Activated B cell treated with CpG ODN at 0.5 μM for 24 hours (primary cell): ENCODE measurements around the gene MAP2K6. TPM values are rescaled to one million over a fixed set of nuclear protein-coding genes. Genes with fewer than 3 reads are reported as not detected.

Experiments
- ATAC-seq: fragments of 200-7000 bp; cut with Tn5 transposase; one replicate; pipeline ENCODE4 v1.10.0; 2021; ENCODE audit warnings: low read depth, mild to moderate bottlenecking, moderate library complexity
- CTCF ChIA-PET: fragments of 350-600 bp; sonication (Branson Sonifier 250); formaldehyde crosslinking; loops from one replicate; lab custom pipeline; 2021; ENCODE audit warnings: antibody characterized with exemption; lab: Charles Lee
- POLR2A ChIA-PET: fragments of 350-600 bp; sonication (Branson Sonifier 250); formaldehyde crosslinking; loops from one replicate; lab custom pipeline; 2021; ENCODE audit warnings: antibody characterized with exemption; lab: Charles Lee
- DNase-seq: peaks from one replicate; pipeline ENCODE4 v3.0.0; 2022
- H3K27ac Mint-ChIP-seq: one replicate; pipeline ENCODE4 v1.8.0; 2020; ENCODE audit warnings: mixed read lengths
- H3K27me3 Mint-ChIP-seq: one replicate; pipeline ENCODE4 v1.8.0; 2021; ENCODE audit warnings: mixed read lengths
- H3K36me3 Mint-ChIP-seq: one replicate; pipeline ENCODE4 v1.8.0; 2021; ENCODE audit warnings: low read depth, mixed read lengths
- H3K4me1 Mint-ChIP-seq: one replicate; pipeline ENCODE4 v1.8.0; 2021; ENCODE audit warnings: mixed read lengths
- H3K4me3 Mint-ChIP-seq: one replicate; pipeline ENCODE4 v1.8.0; 2020; ENCODE audit warnings: mild to moderate bottlenecking, mixed read lengths
- H3K9me3 Mint-ChIP-seq: one replicate; pipeline ENCODE4 v1.8.0; 2020; ENCODE audit warnings: mixed read lengths
- CTCF ChIP-seq: fragments of 200-600 bp; IDR thresholded peaks from one replicate; pipeline ENCODE4 v1.8.0; 2022; ENCODE audit warnings: antibody characterized with exemption, mild to moderate bottlenecking
- intact Hi-C: fragments of 100-400 bp; cut with micrococcal nuclease; formaldehyde crosslinking; loops from one replicate; pipeline ENCODE4 v1.15.1; 2024
- total RNA-seq: library from RNA; stranded (reverse); gene quantifications from 2 replicates; pipeline ENCODE4 v1.2.3, GENCODE V29; 2022

MAP2K6 gene
- total RNA-seq, 1 donor from 2014 or later, result 2.9 TPM

- no peak for TF ChIP-seq CTCF
- ATAC-seq, result no peak
- Mint-ChIP-seq H3K9me3 (no peaks in the 10 kb centered on the region), H3K27me3 (no peaks in the 10 kb centered on the region), H3K36me3 (no peaks in the 10 kb centered on the region), H3K27ac (no peak overlapping the region), H3K4me1 (no peaks in the 10 kb centered on the region), H3K4me3 (no peak overlapping the region)
- no peak for DNase-seq
- ChIA-PET POLR2A (no interaction called here), CTCF (no interaction called here)
- intact Hi-C loops, result no loop called here
These were observed 7.6 kb upstream of the MAP2K6 start for GRCh38 chr17:69406941-69407340.

GRCh38 chr17:69407759-69408158 is 6.7 kb upstream of the MAP2K6 start:
- CTCF ChIA-PET, result no interaction called here
- Mint-ChIP-seq H3K4me3 (no peak overlapping the region), H3K27me3 (no peaks in the 10 kb centered on the region), H3K9me3 (no peaks in the 10 kb centered on the region), H3K27ac (no peak overlapping the region), H3K36me3 (no peaks in the 10 kb centered on the region), H3K4me1 (no peaks in the 10 kb centered on the region)
- no peak for TF ChIP-seq CTCF
- intact Hi-C loops, result no loop called here
- ATAC-seq (no peak), DNase-seq (no peak)
- POLR2A ChIA-PET, result no interaction called here

GRCh38 chr17:69410671-69411070 is 3.8 kb upstream of the MAP2K6 start:
- Mint-ChIP-seq H3K27me3 (no peaks in the 10 kb centered on the region), H3K4me3 (no peak overlapping the region), H3K27ac (no peak overlapping the region), H3K4me1 (no peaks in the 10 kb centered on the region), H3K9me3 (no peaks in the 10 kb centered on the region), H3K36me3 (no peaks in the 10 kb centered on the region)
- TF ChIP-seq CTCF, result no peak
- DNase-seq (no peak), ATAC-seq (no peak)
- intact Hi-C loops, result no loop called here
- ChIA-PET CTCF (no interaction called here), POLR2A (no interaction called here)

GRCh38 chr17:69411766-69412165 is 2.7 kb upstream of the MAP2K6 start:
- CTCF ChIA-PET, result no interaction called here
- TF ChIP-seq CTCF, result no peak
- intact Hi-C loops, result no loop called here

GRCh38 chr17:69412251-69412671 is 2.2 kb upstream of the MAP2K6 start:
- Mint-ChIP-seq H3K27me3 (no peaks in the 10 kb centered on the region), H3K4me3 (no peak overlapping the region), H3K4me1 (no peaks in the 10 kb centered on the region), H3K27ac (no peak overlapping the region), H3K9me3 (no peaks in the 10 kb centered on the region), H3K36me3 (no peaks in the 10 kb centered on the region)
- ChIA-PET POLR2A (no interaction called here), CTCF (no interaction called here)
- intact Hi-C loops, result no loop called here
- no peak for ATAC-seq
- TF ChIP-seq CTCF, result no peak
- no peak for DNase-seq

More at GRCh38 chr17:69411766-69412165, 2.7 kb upstream of the MAP2K6 start:
- POLR2A ChIA-PET, result interaction anchor here (0.7 kb wide), 1 partner anchor 26 kb away, joined by 4 read pairs; no protein-coding TSS in a partner anchor
- ATAC-seq (no peak), DNase-seq (no peak)
- Mint-ChIP-seq H3K4me3 (no peak overlapping the region), H3K9me3 (no peaks in the 10 kb centered on the region), H3K4me1 (no peaks in the 10 kb centered on the region), H3K27me3 (no peaks in the 10 kb centered on the region), H3K27ac (no peak overlapping the region), H3K36me3 (no peaks in the 10 kb centered on the region)
